Suprapubic skin (tissue), 4 donors: ENCODE results near the gene ARPC1B.

Experiments
- EP300 ChIP-seq: sonication (generic); formaldehyde crosslinking; IDR thresholded peaks from one replicate; pipeline ENCODE4 v1.6.1; 2017; ENCODE audit warnings: antibody characterized with exemption
- POLR2A ChIP-seq, 2 donors: fragments of 450-650 bp; IDR thresholded peaks; one replicate each; pipeline ENCODE4 v1.6.1; 2017; ENCODE audit warnings: antibody characterized with exemption in 2 of 2, mild to moderate bottlenecking in 2 of 2, moderate library complexity in 2 of 2
- POLR2AphosphoS5 ChIP-seq, 3 donors: sonication (generic); formaldehyde crosslinking; IDR thresholded peaks; one replicate each; pipeline ENCODE4 v1.6.1; 2017; ENCODE audit warnings: antibody characterized with exemption in 3 of 3
- TF ChIP-seq, protein P1 (sequence below), 2 donors: fragments of 200-600 bp in 1 of 2; fragments of 450-650 bp in 1 of 2; sonication (generic) in 1 of 2; IDR thresholded peaks; one replicate each; pipeline ENCODE4 v1.5.1; 2016 to 2019; ENCODE audit warnings: antibody characterized with exemption in 2 of 2, mild to moderate bottlenecking in 1 of 2, moderate library complexity in 1 of 2

- TF ChIP-seq, protein P1, sequence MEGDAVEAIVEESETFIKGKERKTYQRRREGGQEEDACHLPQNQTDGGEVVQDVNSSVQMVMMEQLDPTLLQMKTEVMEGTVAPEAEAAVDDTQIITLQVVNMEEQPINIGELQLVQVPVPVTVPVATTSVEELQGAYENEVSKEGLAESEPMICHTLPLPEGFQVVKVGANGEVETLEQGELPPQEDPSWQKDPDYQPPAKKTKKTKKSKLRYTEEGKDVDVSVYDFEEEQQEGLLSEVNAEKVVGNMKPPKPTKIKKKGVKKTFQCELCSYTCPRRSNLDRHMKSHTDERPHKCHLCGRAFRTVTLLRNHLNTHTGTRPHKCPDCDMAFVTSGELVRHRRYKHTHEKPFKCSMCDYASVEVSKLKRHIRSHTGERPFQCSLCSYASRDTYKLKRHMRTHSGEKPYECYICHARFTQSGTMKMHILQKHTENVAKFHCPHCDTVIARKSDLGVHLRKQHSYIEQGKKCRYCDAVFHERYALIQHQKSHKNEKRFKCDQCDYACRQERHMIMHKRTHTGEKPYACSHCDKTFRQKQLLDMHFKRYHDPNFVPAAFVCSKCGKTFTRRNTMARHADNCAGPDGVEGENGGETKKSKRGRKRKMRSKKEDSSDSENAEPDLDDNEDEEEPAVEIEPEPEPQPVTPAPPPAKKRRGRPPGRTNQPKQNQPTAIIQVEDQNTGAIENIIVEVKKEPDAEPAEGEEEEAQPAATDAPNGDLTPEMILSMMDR (IDR thresholded peaks at IDR 0.05) = no peak
- TF ChIP-seq EP300 (no peak), POLR2A (IDR thresholded peaks at IDR 0.05) (no peak), POLR2AphosphoS5 (IDR thresholded peaks at IDR 0.05) (no peak)
These were observed 44.9 kb downstream of the ARPC1B start for GRCh38 chr7:99419323-99420021.
